CD4-positive, alpha-beta T cell (primary cell): ENCODE measurements around the gene MYPOP. TPM values are rescaled to one million over a fixed set of nuclear protein-coding genes. Genes with fewer than 3 reads are reported as not detected.
A peak's percentile ranks its signal among the peaks of the same experiment; 100 is the strongest.

Experiments
- ATAC-seq: fragments of 200-7000 bp; cut with Tn5 transposase; one replicate; pipeline ENCODE4 v1.10.0; 2022; ENCODE audit warnings: mild to moderate bottlenecking; ENCODE audit not compliant: poor library complexity
- CTCF ChIA-PET: fragments of 350-600 bp; sonication (Branson Sonifier 250); formaldehyde crosslinking; loops from one replicate; lab custom pipeline; 2021; ENCODE audit warnings: antibody characterized with exemption, inconsistent platforms; lab: Charles Lee
- POLR2A ChIA-PET: fragments of 350-600 bp; sonication (Branson Sonifier 250); formaldehyde crosslinking; loops from one replicate; lab custom pipeline; 2021; ENCODE audit warnings: antibody characterized with exemption, inconsistent platforms; lab: Charles Lee
- DNase-seq, 14 experiments: peaks; one replicate each; pipeline ENCODE4 v3.0.0-alpha.2; 2013 to 2020; ENCODE audit warnings: mixed read lengths in 2 of 14
- H3K27ac ChIP-seq, 2 donors: one replicate each; pipeline versions ENCODE4 v1.5.1 to v1.7.0; 2013; ENCODE audit warnings: low read length in 2 of 2, low read depth in 1 of 2, mild to moderate bottlenecking in 1 of 2
- H3K27me3 ChIP-seq, 2 experiments: 1 replicate in 1 of 2; 2 replicates in 1 of 2; pipeline versions ENCODE4 v1.6.1 to v1.7.0; 2013; ENCODE audit warnings: low read length in 2 of 2, control low read depth in 1 of 2, mild to moderate bottlenecking in 1 of 2, moderate library complexity in 1 of 2; ENCODE audit not compliant: insufficient read depth in 2 of 2, control insufficient read depth in 1 of 2
- H3K36me3 ChIP-seq: one replicate; pipeline ENCODE4 v1.6.1; 2013; ENCODE audit warnings: low read length, control low read depth; ENCODE audit not compliant: insufficient read depth
- H3K4me1 ChIP-seq: one replicate; pipeline ENCODE4 v1.6.1; 2013; ENCODE audit warnings: low read length, control low read depth; ENCODE audit not compliant: insufficient read depth
- H3K4me3 ChIP-seq: one replicate; pipeline ENCODE4 v1.5.1; 2013; ENCODE audit warnings: mild to moderate bottlenecking, low read length, moderate library complexity
- H3K9me3 ChIP-seq, 2 experiments: 1 replicate in 1 of 2; 2 replicates in 1 of 2; pipeline versions ENCODE4 v1.6.1 to v1.7.0; 2013; ENCODE audit warnings: low read length in 2 of 2, mild to moderate bottlenecking in 2 of 2, control low read depth in 1 of 2, moderate library complexity in 1 of 2; ENCODE audit not compliant: control insufficient read depth in 1 of 2, insufficient read depth in 1 of 2
- H3K27ac Mint-ChIP-seq: one replicate; pipeline ENCODE4 v1.8.0; 2020; ENCODE audit warnings: mixed read lengths
- H3K27me3 Mint-ChIP-seq: one replicate; pipeline ENCODE4 v1.8.0; 2021; ENCODE audit warnings: mixed read lengths
- H3K36me3 Mint-ChIP-seq: one replicate; pipeline ENCODE4 v1.8.0; 2021; ENCODE audit warnings: low read depth, mixed read lengths
- H3K4me1 Mint-ChIP-seq: one replicate; pipeline ENCODE4 v1.8.0; 2021; ENCODE audit warnings: low read depth, mixed read lengths
- H3K4me3 Mint-ChIP-seq: one replicate; pipeline ENCODE4 v1.8.0; 2020; ENCODE audit warnings: mild to moderate bottlenecking, mixed read lengths
- H3K9me3 Mint-ChIP-seq: one replicate; pipeline ENCODE4 v1.8.0; 2020; ENCODE audit warnings: mixed read lengths
- intact Hi-C, 2 experiments: fragments of 100-400 bp; cut with DNase I in 1 of 2; cut with micrococcal nuclease in 1 of 2; formaldehyde crosslinking; loops; one replicate each; pipeline versions ENCODE4 v1.15.1 to v1.9.0; 2023 to 2025; cut with DNase I, micrococcal nuclease
- total RNA-seq, 174 experiments: library from RNA in 2 of 174; stranded (reverse) in 2 of 174; gene quantifications; one replicate each; pipeline ENCODE4 v1.2.3 and lab custom pipeline; 2021 to 2026
- TF ChIP-seq, protein P1 (sequence below): fragments of 200-600 bp; IDR thresholded peaks from one replicate; pipeline ENCODE4 v1.8.0; 2022; ENCODE audit warnings: antibody characterized with exemption, mild to moderate bottlenecking

Gene MYPOP
- total RNA-seq, 2 experiments from 2014 or later = 4.1 to 4.7 TPM

- intact Hi-C loops = loop anchor here in 1 of 2 experiments (1.0 to 10.0 kb wide), 4 partner anchors 12 to 717 kb away; partner anchors contain the start of genes CCDC61, FOXA3 and SYMPK
- Mint-ChIP-seq H3K4me1 (peaks cover 28% of the 10 kb centered on the region), H3K36me3 (peaks cover 40% of the 10 kb centered on the region), H3K9me3 (no peaks in the 10 kb centered on the region), H3K27me3 (no peaks in the 10 kb centered on the region), H3K4me3 (peak overlapping the region; percentile 56), H3K27ac (peak overlapping the region; percentile 89)
- TF ChIP-seq, protein P1, sequence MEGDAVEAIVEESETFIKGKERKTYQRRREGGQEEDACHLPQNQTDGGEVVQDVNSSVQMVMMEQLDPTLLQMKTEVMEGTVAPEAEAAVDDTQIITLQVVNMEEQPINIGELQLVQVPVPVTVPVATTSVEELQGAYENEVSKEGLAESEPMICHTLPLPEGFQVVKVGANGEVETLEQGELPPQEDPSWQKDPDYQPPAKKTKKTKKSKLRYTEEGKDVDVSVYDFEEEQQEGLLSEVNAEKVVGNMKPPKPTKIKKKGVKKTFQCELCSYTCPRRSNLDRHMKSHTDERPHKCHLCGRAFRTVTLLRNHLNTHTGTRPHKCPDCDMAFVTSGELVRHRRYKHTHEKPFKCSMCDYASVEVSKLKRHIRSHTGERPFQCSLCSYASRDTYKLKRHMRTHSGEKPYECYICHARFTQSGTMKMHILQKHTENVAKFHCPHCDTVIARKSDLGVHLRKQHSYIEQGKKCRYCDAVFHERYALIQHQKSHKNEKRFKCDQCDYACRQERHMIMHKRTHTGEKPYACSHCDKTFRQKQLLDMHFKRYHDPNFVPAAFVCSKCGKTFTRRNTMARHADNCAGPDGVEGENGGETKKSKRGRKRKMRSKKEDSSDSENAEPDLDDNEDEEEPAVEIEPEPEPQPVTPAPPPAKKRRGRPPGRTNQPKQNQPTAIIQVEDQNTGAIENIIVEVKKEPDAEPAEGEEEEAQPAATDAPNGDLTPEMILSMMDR = no peak
- DNase-seq (peak in 5 of 14 experiments; percentile 16 to 75 (median 29)), ATAC-seq (no peak)
- H3K27me3 ChIP-seq = no peaks in the 10 kb centered on the region
- H3K9me3 ChIP-seq = no peaks in the 10 kb centered on the region
- H3K4me3 ChIP-seq = peak overlapping the region; percentile 64
- POLR2A ChIA-PET = interaction anchor here (2.1 to 3.6 kb wide), 2 partner anchors 16 to 38 kb away, joined by 21 to 44 read pairs; partner anchors contain the start of genes FOXA3, IRF2BP1 and SYMPK
- CTCF ChIA-PET = interaction anchor here (0.6 kb wide), 1 partner anchor 10 kb away, joined by 3 read pairs; no protein-coding TSS in a partner anchor
- peaks cover 26% of the 10 kb centered on the region for H3K4me1 ChIP-seq
- no peak overlapping the region for H3K27ac ChIP-seq
- H3K36me3 ChIP-seq = peaks cover 10% of the 10 kb centered on the region
Measured at GRCh38 chr19:45901432-45901911, 941 bp downstream of the MYPOP start.

- Histone ChIP-seq H3K9me3 (no peaks in the 10 kb centered on the region), H3K27me3 (no peaks in the 10 kb centered on the region), H3K4me3 (peak overlapping the region; percentile 39), H3K36me3 (peaks cover 10% of the 10 kb centered on the region), H3K27ac (no peak overlapping the region), H3K4me1 (peaks cover 26% of the 10 kb centered on the region)
- ATAC-seq (no peak), DNase-seq (no peak)
- Mint-ChIP-seq H3K9me3 (no peaks in the 10 kb centered on the region), H3K4me1 (peaks cover 28% of the 10 kb centered on the region), H3K27me3 (no peaks in the 10 kb centered on the region), H3K27ac (no peak overlapping the region), H3K36me3 (peaks cover 40% of the 10 kb centered on the region), H3K4me3 (peak overlapping the region; percentile 67)
- intact Hi-C loops = loop anchor here in 1 of 2 experiments (1.0 to 10.0 kb wide), 4 partner anchors 12 to 716 kb away; partner anchors contain the start of genes CCDC61, FOXA3 and SYMPK
- TF ChIP-seq, protein P1 = no peak
- CTCF ChIA-PET = interaction anchor here (0.6 kb wide), 1 partner anchor 505 kb away, joined by 3 read pairs; no protein-coding TSS in a partner anchor
- POLR2A ChIA-PET = interaction anchor here (3.6 kb wide), 1 partner anchor 15 kb away, joined by 44 read pairs; the partner anchor contains the start of gene IRF2BP1
Measured at GRCh38 chr19:45900738-45901431, 1.5 kb downstream of the MYPOP start.

GRCh38 chr19:45899919-45900589 is 2.4 kb downstream of the MYPOP start:
- H3K4me1 Mint-ChIP-seq = peaks cover 28% of the 10 kb centered on the region
- DNase-seq = no peak
- Histone ChIP-seq H3K4me3 (no peak overlapping the region), H3K9me3 (no peaks in the 10 kb centered on the region), H3K4me1 (peaks cover 26% of the 10 kb centered on the region), H3K36me3 (peaks cover 15% of the 10 kb centered on the region), H3K27me3 (no peaks in the 10 kb centered on the region), H3K27ac (no peak overlapping the region)
- peaks cover 47% of the 10 kb centered on the region for H3K36me3 Mint-ChIP-seq
- ATAC-seq = no peak
- H3K4me3 Mint-ChIP-seq = peak overlapping the region; percentile 67
- no peaks in the 10 kb centered on the region for H3K9me3 Mint-ChIP-seq
- intact Hi-C loops = loop anchor here in 1 of 2 experiments (5.0 to 10.0 kb wide), 3 partner anchors 38 to 715 kb away; partner anchors contain the start of genes CCDC61, FOXA3 and SYMPK
- ChIA-PET POLR2A (no interaction called here), CTCF (interaction anchor here (0.6 kb wide), 1 partner anchor 506 kb away, joined by 3 read pairs; no protein-coding TSS in a partner anchor)
- TF ChIP-seq, protein P1 = no peak
- peak overlapping the region; percentile 33 for H3K27ac Mint-ChIP-seq
- H3K27me3 Mint-ChIP-seq = no peaks in the 10 kb centered on the region
